Effector CD8-positive, alpha-beta T cell (primary cell): ENCODE data around the gene GNL3.
"Not testable (repeated sequence)": the region's sequence is repeated elsewhere in the genome, so short reads cannot be mapped to it uniquely, and the experiment has no call there.

Experiments used
- DNase-seq: peaks from one replicate; lab custom pipeline; 2025; lab: John Stamatoyannopoulos, UW
- total RNA-seq, 4 experiments: gene quantifications; one replicate each; lab custom pipeline; 2026; lab: John Stamatoyannopoulos, UW

Gene GNL3
- 81.5 to 261 (median 108) reads per million in 4 experiments for total RNA-seq

- peak; percentile 86 for DNase-seq
Measured at GRCh38 chr3:52685709-52686691, at the start of gene GNL3, which contains the start of gene PBRM1. Gene GNL3 (plus strand): TSS chr3:52686032. CDS start chr3:52686093, 61 bp downstream. Gene PBRM1 (minus strand): TSS chr3:52685913.

- DNase-seq, result no peak
Measured at GRCh38 chr3:52636673-52637072, 49.2 kb upstream of the GNL3 start.

GRCh38 chr3:52645549-52645948 lies 40.3 kb upstream of the GNL3 start:
- DNase-seq, result no peak

GRCh38 chr3:52649461-52650210 lies 36.2 kb upstream of the GNL3 start:
- DNase-seq, result no peak

- DNase-seq, result no peak
Measured at GRCh38 chr3:52650439-52650838, 35.4 kb upstream of the GNL3 start.

GRCh38 chr3:52651592-52651991 lies 34.2 kb upstream of the GNL3 start:
- no peak for DNase-seq

- no peak for DNase-seq
Measured at GRCh38 chr3:52655895-52656294, 29.9 kb upstream of the GNL3 start.

- DNase-seq, result no peak
Measured at GRCh38 chr3:52660046-52660445, 25.8 kb upstream of the GNL3 start.

- no peak for DNase-seq
Measured at GRCh38 chr3:52663098-52663497, 22.7 kb upstream of the GNL3 start.

GRCh38 chr3:52670621-52671521 lies 15.0 kb upstream of the GNL3 start:
- DNase-seq, result no peak

- no peak for DNase-seq
Measured at GRCh38 chr3:52671676-52672075, 14.2 kb upstream of the GNL3 start.

- DNase-seq, result not testable (repeated sequence)
Measured at GRCh38 chr3:52676201-52676600, 9.6 kb upstream of the GNL3 start.

GRCh38 chr3:52678265-52679198 lies 7.3 kb upstream of the GNL3 start:
- no peak for DNase-seq

- DNase-seq, result no peak
Measured at GRCh38 chr3:52679199-52679538, 6.7 kb upstream of the GNL3 start.

- DNase-seq, result no peak
Measured at GRCh38 chr3:52679811-52680210, 6.0 kb upstream of the GNL3 start.

- no peak for DNase-seq
Measured at GRCh38 chr3:52681596-52681995, 4.2 kb upstream of the GNL3 start.

- no peak for DNase-seq
Measured at GRCh38 chr3:52682016-52682415, 3.8 kb upstream of the GNL3 start.

GRCh38 chr3:52683611-52684010 lies 2.2 kb upstream of the GNL3 start:
- DNase-seq, result no peak

- DNase-seq, result no peak
Measured at GRCh38 chr3:52684184-52684583, 1.6 kb upstream of the GNL3 start.

- DNase-seq, result peak; percentile 68
Measured at GRCh38 chr3:52685285-52685708, 535 bp upstream of the GNL3 start.

GRCh38 chr3:52688266-52688665 lies 2.4 kb downstream of the GNL3 start:
- DNase-seq, result no peak
